Glutamatergic neuron (in vitro differentiated cells): ENCODE results near the gene MC1R. TPM values are rescaled to one million over a fixed set of nuclear protein-coding genes. Genes with fewer than 3 reads are reported as not detected.

Source experiments
- DNase-seq: peaks from one replicate; pipeline ENCODE4 v3.0.0; 2022
- H3K27ac Mint-ChIP-seq: one replicate; pipeline ENCODE4 v1.8.0; 2020; ENCODE audit warnings: mild to moderate bottlenecking, mixed read lengths, inconsistent platforms; ENCODE audit not compliant: unreplicated experiment
- H3K27me3 Mint-ChIP-seq: one replicate; pipeline ENCODE4 v1.8.0; 2020; ENCODE audit warnings: mild to moderate bottlenecking, moderate library complexity, mixed read lengths, inconsistent platforms; ENCODE audit not compliant: unreplicated experiment
- H3K36me3 Mint-ChIP-seq: one replicate; pipeline ENCODE4 v1.8.0; 2020; ENCODE audit warnings: mild to moderate bottlenecking, mixed read lengths, inconsistent platforms; ENCODE audit not compliant: unreplicated experiment
- H3K4me1 Mint-ChIP-seq: one replicate; pipeline ENCODE4 v1.8.0; 2020; ENCODE audit warnings: mild to moderate bottlenecking, low read depth, mixed read lengths, inconsistent platforms; ENCODE audit not compliant: unreplicated experiment
- H3K4me3 Mint-ChIP-seq: one replicate; pipeline ENCODE4 v1.8.0; 2020; ENCODE audit warnings: mild to moderate bottlenecking, mixed read lengths, inconsistent platforms; ENCODE audit not compliant: unreplicated experiment
- H3K9me3 Mint-ChIP-seq: one replicate; pipeline ENCODE4 v1.8.0; 2020; ENCODE audit warnings: mild to moderate bottlenecking, moderate library complexity, mixed read lengths, inconsistent platforms; ENCODE audit not compliant: unreplicated experiment
- total RNA-seq: library from RNA; stranded (reverse); fragmentation: NEBNext Ultra II Directional; extraction: Animal tissue kit (Norgen Biotek cat#: 25700); gene quantifications from one replicate; pipeline ENCODE4 v1.2.1, GENCODE V29; 2021; ENCODE audit not compliant: unreplicated experiment
- TF ChIP-seq, protein P1 (sequence below): fragments of 200-600 bp; sonication (generic); IDR thresholded peaks from one replicate; pipeline ENCODE4 v1.5.0; 2021; ENCODE audit not compliant: partially characterized antibody, unreplicated experiment

The MC1R gene
- total RNA-seq, 1 donor from 2014 or later: 12.8 TPM

DNA sequence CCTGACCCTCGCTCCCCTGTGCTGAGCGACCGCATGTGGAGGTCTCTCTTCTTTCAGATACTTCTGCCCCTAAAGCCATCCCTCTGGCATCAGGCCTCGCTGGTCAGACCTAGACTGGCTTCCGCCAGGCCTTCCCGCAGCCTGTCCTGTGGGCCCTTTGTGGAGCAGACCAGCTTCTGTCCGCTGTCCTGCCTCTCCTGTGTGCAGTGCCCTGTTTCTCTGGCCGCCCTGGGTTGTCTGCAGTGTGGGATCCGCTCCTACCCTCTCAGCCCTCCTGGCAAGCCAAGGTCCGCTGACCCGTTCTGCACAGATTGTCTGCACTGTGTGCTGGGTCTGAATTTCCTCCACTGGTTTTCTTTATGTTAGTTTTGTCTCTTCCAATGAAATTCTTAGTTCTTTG, 21.5 kb upstream of the MC1R start:
- H3K27me3 Mint-ChIP-seq: peaks cover 2% of the 10 kb centered on the region
- TF ChIP-seq, protein P1, sequence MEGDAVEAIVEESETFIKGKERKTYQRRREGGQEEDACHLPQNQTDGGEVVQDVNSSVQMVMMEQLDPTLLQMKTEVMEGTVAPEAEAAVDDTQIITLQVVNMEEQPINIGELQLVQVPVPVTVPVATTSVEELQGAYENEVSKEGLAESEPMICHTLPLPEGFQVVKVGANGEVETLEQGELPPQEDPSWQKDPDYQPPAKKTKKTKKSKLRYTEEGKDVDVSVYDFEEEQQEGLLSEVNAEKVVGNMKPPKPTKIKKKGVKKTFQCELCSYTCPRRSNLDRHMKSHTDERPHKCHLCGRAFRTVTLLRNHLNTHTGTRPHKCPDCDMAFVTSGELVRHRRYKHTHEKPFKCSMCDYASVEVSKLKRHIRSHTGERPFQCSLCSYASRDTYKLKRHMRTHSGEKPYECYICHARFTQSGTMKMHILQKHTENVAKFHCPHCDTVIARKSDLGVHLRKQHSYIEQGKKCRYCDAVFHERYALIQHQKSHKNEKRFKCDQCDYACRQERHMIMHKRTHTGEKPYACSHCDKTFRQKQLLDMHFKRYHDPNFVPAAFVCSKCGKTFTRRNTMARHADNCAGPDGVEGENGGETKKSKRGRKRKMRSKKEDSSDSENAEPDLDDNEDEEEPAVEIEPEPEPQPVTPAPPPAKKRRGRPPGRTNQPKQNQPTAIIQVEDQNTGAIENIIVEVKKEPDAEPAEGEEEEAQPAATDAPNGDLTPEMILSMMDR: no peak
- peaks cover 5% of the 10 kb centered on the region for H3K36me3 Mint-ChIP-seq
- H3K4me3 Mint-ChIP-seq: no peak overlapping the region
- H3K4me1 Mint-ChIP-seq: no peaks in the 10 kb centered on the region
- no peak for DNase-seq
- H3K9me3 Mint-ChIP-seq: peaks cover 12% of the 10 kb centered on the region
- no peak overlapping the region for H3K27ac Mint-ChIP-seq

DNA sequence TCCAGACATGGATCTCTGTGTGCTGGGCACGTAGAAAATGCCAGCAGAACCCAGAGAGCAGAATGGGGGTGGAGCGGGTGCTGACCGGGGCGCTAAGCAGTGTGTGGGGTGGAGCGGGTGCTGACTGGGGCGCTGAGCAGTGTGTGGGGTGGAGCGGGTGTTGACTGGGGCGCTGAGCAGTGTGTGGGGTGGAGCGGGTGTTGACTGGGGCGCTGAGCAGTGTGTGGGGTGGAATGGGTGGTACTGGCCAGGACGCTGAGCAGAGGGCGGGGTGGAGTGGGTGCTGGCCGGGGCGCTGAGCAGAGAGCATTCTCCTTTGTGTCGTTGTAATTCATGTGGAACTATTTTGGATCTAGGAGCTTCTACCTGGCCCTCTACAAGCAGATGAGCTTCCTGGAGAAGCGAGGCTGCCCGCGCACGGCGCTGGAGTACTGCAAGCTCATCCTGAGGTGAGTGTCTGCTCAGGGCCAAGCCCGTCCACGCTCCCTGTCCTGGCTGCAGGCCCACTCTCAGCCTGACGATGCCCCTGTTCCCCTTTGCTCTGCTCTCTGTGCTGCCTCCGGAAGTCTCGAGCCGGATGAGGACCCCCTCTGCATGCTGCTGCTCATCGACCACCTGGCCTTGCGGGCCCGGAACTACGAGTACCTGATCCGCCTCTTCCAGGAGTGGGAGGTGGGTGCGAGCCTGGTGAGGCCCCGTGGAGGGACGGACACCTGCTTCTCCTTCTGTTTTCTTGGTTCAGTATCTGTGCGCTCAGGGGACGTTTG, 20.3 kb upstream of the MC1R start:
- no peak for DNase-seq
- H3K9me3 Mint-ChIP-seq: peaks cover 12% of the 10 kb centered on the region
- H3K4me1 Mint-ChIP-seq: no peaks in the 10 kb centered on the region
- H3K36me3 Mint-ChIP-seq: peaks cover 5% of the 10 kb centered on the region
- TF ChIP-seq, protein P1: no peak
- H3K27ac Mint-ChIP-seq: peak overlapping the region; percentile 59
- H3K27me3 Mint-ChIP-seq: peaks cover 2% of the 10 kb centered on the region
- H3K4me3 Mint-ChIP-seq: no peak overlapping the region

DNA sequence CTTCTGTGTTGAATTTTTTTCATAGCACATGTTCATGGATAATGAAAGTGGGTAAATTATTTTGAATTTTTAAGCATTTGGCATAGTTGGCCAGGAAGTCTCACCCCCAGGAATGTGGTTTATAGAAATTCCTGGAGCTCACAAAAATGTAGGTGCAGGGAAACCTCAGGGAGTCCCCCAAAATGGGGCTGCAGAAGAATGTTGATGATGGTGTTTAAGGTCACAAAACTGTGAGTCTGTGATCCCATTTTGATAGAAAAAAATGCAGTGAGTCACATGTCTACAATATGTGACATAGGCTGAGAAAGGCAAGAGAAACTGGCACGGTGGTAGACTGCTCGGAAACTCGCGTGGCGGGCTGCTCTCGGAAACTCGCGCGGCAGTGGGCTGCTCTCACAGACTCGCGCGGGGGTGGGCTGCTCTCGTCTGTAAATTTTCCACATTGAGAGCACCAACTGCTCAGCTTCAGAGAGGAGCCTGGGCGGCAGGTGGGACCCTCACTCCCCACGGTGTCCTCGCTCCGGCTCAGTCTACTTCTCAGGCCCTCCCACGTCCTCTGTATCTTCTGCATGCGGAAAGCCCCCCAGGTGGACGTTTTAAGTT, 18.7 kb upstream of the MC1R start:
- H3K4me3 Mint-ChIP-seq: no peak overlapping the region
- H3K36me3 Mint-ChIP-seq: peaks cover 5% of the 10 kb centered on the region

DNA sequence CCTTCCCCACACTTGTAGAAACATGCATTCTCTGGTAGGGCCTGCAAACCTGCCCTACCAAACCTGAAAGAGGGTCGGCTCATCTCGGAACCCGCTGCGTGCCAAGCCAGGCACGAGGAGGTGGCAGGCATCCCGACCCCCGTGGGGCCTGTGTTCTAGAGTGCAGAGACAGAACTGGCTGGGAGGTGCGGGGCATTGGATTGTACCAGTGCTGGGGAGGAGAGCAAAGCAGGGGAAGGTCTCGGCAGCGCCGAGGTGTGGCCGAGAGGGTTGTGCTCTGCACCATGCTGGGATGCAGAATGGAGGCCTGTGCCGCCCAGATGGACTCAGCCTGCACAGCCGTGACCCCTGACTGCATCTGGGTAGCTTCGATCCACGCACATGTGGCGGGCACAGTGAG, 17.8 kb upstream of the MC1R start:
- Mint-ChIP-seq H3K4me1 (peaks cover 8% of the 10 kb centered on the region), H3K27ac (no peak overlapping the region), H3K27me3 (peaks cover 6% of the 10 kb centered on the region), H3K36me3 (peaks cover 5% of the 10 kb centered on the region), H3K9me3 (peaks cover 15% of the 10 kb centered on the region), H3K4me3 (no peak overlapping the region)
- TF ChIP-seq, protein P1: no peak
- no peak for DNase-seq

More for the DNA sequence above, 18.7 kb upstream of the MC1R start:
- H3K27ac Mint-ChIP-seq: peak overlapping the region; percentile 22
- H3K9me3 Mint-ChIP-seq: peaks cover 12% of the 10 kb centered on the region
- peaks cover 4% of the 10 kb centered on the region for H3K27me3 Mint-ChIP-seq
- no peak for DNase-seq
- TF ChIP-seq, protein P1: no peak
- H3K4me1 Mint-ChIP-seq: no peaks in the 10 kb centered on the region

GRCh38 chr16:89902980-89903379, 15.7 kb upstream of the MC1R start:
- Mint-ChIP-seq H3K27ac (peak overlapping the region; percentile 77), H3K36me3 (peaks cover 5% of the 10 kb centered on the region), H3K4me1 (peaks cover 13% of the 10 kb centered on the region), H3K9me3 (peaks cover 12% of the 10 kb centered on the region), H3K27me3 (peaks cover 7% of the 10 kb centered on the region), H3K4me3 (no peak overlapping the region)
- TF ChIP-seq, protein P1: no peak
- DNase-seq: no peak
